DND-41 (cell line): Measurements from ENCODE around the gene ZBTB21.

Source experiments
- CTCF ChIP-seq: IDR thresholded peaks from 2 replicates; pipeline ENCODE4 v1.5.1; 2012; ENCODE audit warnings: borderline replicate concordance, low read length, moderate library complexity, mild to moderate bottlenecking; ENCODE audit not compliant: poor library complexity, severe bottlenecking; ENCODE audit errors: extremely low read depth
- EZH2 ChIP-seq: IDR thresholded peaks from 3 replicates; pipeline ENCODE4 v1.6.1; 2012; ENCODE audit warnings: borderline replicate concordance, low read depth, mild to moderate bottlenecking, moderate library complexity, low read length, inconsistent platforms; ENCODE audit not compliant: severe bottlenecking

GRCh38 chr21:41952568-41953248, 57.5 kb downstream of the ZBTB21 start:
- no peak for TF ChIP-seq CTCF
- TF ChIP-seq EZH2, result no peak
